A673 (cell line): ENCODE data around the gene TRAF5.
"Not testable (repeated sequence)": the region's sequence is repeated elsewhere in the genome, so short reads cannot be mapped to it uniquely, and the experiment has no call there.

Experiments
- CTCF ChIP-seq: fragments of 300-800, 200-600 bp; sonication (generic); conservative IDR thresholded peaks from 2 replicates; pipeline ENCODE4 v1.5.1; 2017; ENCODE audit warnings: low read depth, mild to moderate bottlenecking, antibody characterized with exemption, low read length, moderate library complexity, mixed read lengths
- EZH2 ChIP-seq: fragments of 200-600 bp; sonication (generic); IDR thresholded peaks from 2 replicates; pipeline ENCODE4 v1.6.1; 2017; ENCODE audit warnings: borderline replicate concordance, low read depth, mild to moderate bottlenecking, mixed read lengths, antibody characterized with exemption, low read length; ENCODE audit not compliant: poor library complexity, severe bottlenecking

- not testable (repeated sequence) for TF ChIP-seq CTCF, EZH2
These were observed 89.6 kb downstream of the TRAF5 start for GRCh38 chr1:211416246-211416627.
